Measurements from ENCODE around the gene NECAP2.

DNA sequence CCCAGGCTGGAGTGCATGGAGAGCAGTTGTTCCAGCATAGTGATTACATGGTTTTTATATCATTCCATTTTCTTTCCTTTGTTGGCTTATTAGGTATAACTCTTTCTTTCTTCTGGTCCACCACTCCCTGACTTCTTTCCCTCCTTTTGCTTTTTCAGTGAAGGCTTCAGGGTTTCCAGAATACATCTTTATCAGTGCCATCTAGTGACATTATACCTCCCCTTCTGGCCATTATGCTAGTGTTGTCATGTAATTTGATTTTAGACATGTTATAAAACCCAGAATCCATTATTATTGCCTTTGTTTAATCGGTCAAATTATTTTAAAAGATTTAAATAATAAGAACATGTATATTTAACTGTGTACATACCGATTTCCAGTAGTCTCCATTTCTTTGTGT, 63.0 kb downstream of the NECAP2 start:
- no peak for TF ChIP-seq POLR2A (IDR thresholded peaks at IDR 0.05)
- TF ChIP-seq CTCF (IDR thresholded peaks at IDR 0.05) = no peak

All from ovary (tissue), 3 donors.